ENCODE measurements around the gene ACOXL. TPM values are rescaled to one million over a fixed set of nuclear protein-coding genes. Genes with fewer than 3 reads are reported as not detected.

ACOXL gene
- polyA plus RNA-seq, 3 donors, result 0.35 TPM; not detected in 2

DNA sequence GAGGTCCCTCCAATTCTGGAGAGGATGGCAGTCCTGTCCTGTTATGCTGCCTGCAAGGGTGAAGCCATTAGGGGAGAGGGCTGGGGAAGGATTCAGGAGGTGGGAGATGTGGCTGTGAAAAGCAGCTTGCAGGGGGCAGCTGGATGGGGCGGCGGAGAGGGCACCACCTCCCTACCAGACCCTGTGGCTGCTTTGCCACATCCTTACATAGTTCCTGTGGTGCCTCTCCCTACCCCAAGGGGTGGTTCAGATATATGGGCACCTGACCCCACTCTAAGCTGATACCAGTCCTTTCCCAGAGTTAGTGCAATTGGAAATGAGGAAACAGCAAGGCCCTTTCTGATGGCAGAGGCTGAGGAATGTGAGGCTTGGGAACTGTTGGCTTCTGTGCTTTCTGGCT lies 6.1 kb upstream of the ACOXL start:
- H3K27me3 ChIP-seq (ENCODE audit: control insufficient read depth in 2 of 2, insufficient read depth in 2 of 2, low read length in 2 of 2), result peaks cover 10 to 11% of the 10 kb centered on the region in 2 donors
- H3K4me2 ChIP-seq (replicated peaks; ENCODE audit: extremely low read depth, low read length, poor library complexity, severe bottlenecking), result no peak overlapping the region
- H3K27ac ChIP-seq (ENCODE audit: low read depth in 1 of 2, low read length in 2 of 2), result no peak overlapping the region
- no peaks in the 10 kb centered on the region for H3K4me1 Mint-ChIP-seq
- H3K27ac Mint-ChIP-seq, result no peak overlapping the region
- no peak overlapping the region for H3K9ac ChIP-seq (ENCODE audit: insufficient read depth, low read length, poor library complexity, severe bottlenecking)
- peaks cover 0 to 3% (median 2%) of the 10 kb centered on the region in 7 donors for H3K9me3 Mint-ChIP-seq
- H3K4me3 Mint-ChIP-seq, result no peak overlapping the region
- no peak overlapping the region for H3K4me3 ChIP-seq (replicated peaks in 1 of 3; ENCODE audit: low read depth in 2 of 3, low read length in 3 of 3)
- H2AFZ ChIP-seq (ENCODE audit: insufficient read depth, low read depth, low read length, poor library complexity, severe bottlenecking), result no peak overlapping the region
- no peaks in the 10 kb centered on the region for H3K36me3 Mint-ChIP-seq
- no peaks in the 10 kb centered on the region for H3K4me1 ChIP-seq (ENCODE audit: control insufficient read depth in 1 of 2, insufficient read depth in 2 of 2, low read length in 2 of 2)
- H3K9me3 ChIP-seq (replicated peaks in 1 of 2; ENCODE audit: control insufficient read depth in 1 of 2, insufficient read depth in 1 of 2, low read length in 2 of 2), result peaks cover 0 to 5% of the 10 kb centered on the region in 2 donors
- peaks cover 18 to 25% (median 20%) of the 10 kb centered on the region in 3 donors for H3K27me3 Mint-ChIP-seq (ENCODE audit: low read depth in 3 of 3)
- intact Hi-C loops (cut with micrococcal nuclease), result no loop called here
- no peaks in the 10 kb centered on the region for H3K36me3 ChIP-seq (replicated peaks in 1 of 2; ENCODE audit: control insufficient read depth in 1 of 2, insufficient read depth in 2 of 2, low read length in 2 of 2)
- no CpG with 5 or more reads among the region's 2 CpGs for WGBS (ENCODE audit: insufficient coverage)
- H4K20me1 ChIP-seq (ENCODE audit: insufficient read depth, low read length), result no peaks in the 10 kb centered on the region
- no peak for DNase-seq
- TF ChIP-seq CTCF (IDR thresholded peaks at IDR 0.05), result no peak
- no peaks in the 10 kb centered on the region for H3K79me2 ChIP-seq (ENCODE audit: insufficient read depth, low read length)

- Histone ChIP-seq H3K36me3 (replicated peaks in 1 of 2; ENCODE audit: control insufficient read depth in 1 of 2, insufficient read depth in 2 of 2, low read length in 2 of 2) (no peaks in the 10 kb centered on the region), H2AFZ (ENCODE audit: insufficient read depth, low read depth, low read length, poor library complexity, severe bottlenecking) (no peak overlapping the region), H3K4me3 (replicated peaks in 1 of 3; ENCODE audit: low read depth in 2 of 3, low read length in 3 of 3) (no peak overlapping the region), H3K27me3 (ENCODE audit: control insufficient read depth in 2 of 2, insufficient read depth in 2 of 2, low read length in 2 of 2) (peaks cover 25 to 27% of the 10 kb centered on the region in 2 donors), H3K9ac (ENCODE audit: insufficient read depth, low read length, poor library complexity, severe bottlenecking) (no peak overlapping the region), H3K4me1 (ENCODE audit: control insufficient read depth in 1 of 2, insufficient read depth in 2 of 2, low read length in 2 of 2) (peaks cover 6 to 10% of the 10 kb centered on the region in 2 donors), H3K9me3 (replicated peaks in 1 of 2; ENCODE audit: control insufficient read depth in 1 of 2, insufficient read depth in 1 of 2, low read length in 2 of 2) (peaks cover 0 to 17% of the 10 kb centered on the region in 2 donors), H3K27ac (ENCODE audit: low read depth in 1 of 2, low read length in 2 of 2) (no peak overlapping the region), H3K79me2 (ENCODE audit: insufficient read depth, low read length) (no peaks in the 10 kb centered on the region), H4K20me1 (ENCODE audit: insufficient read depth, low read length) (no peaks in the 10 kb centered on the region), H3K4me2 (replicated peaks; ENCODE audit: extremely low read depth, low read length, poor library complexity, severe bottlenecking) (no peak overlapping the region)
- no peak overlapping the region for H3K27ac Mint-ChIP-seq
- intact Hi-C loops (cut with micrococcal nuclease), result no loop called here
- no peak for TF ChIP-seq CTCF (IDR thresholded peaks at IDR 0.05)
- no CpG with 5 or more reads among the region's 4 CpGs for WGBS (ENCODE audit: insufficient coverage)
- peaks cover 30 to 40% (median 36%) of the 10 kb centered on the region in 3 donors for H3K27me3 Mint-ChIP-seq (ENCODE audit: low read depth in 3 of 3)
- H3K36me3 Mint-ChIP-seq, result peaks cover 3 to 5% of the 10 kb centered on the region in 2 donors
- no peak for DNase-seq
- peaks cover 0 to 14% (median 7%) of the 10 kb centered on the region in 7 donors for H3K9me3 Mint-ChIP-seq
- no peak overlapping the region for H3K4me3 Mint-ChIP-seq
- H3K4me1 Mint-ChIP-seq, result peaks cover 8% of the 10 kb centered on the region
Measured at GRCh38 chr2:110727923-110728322, 4.5 kb upstream of the ACOXL start.
